ENCODE measurements around the gene KIFBP.

DNA sequence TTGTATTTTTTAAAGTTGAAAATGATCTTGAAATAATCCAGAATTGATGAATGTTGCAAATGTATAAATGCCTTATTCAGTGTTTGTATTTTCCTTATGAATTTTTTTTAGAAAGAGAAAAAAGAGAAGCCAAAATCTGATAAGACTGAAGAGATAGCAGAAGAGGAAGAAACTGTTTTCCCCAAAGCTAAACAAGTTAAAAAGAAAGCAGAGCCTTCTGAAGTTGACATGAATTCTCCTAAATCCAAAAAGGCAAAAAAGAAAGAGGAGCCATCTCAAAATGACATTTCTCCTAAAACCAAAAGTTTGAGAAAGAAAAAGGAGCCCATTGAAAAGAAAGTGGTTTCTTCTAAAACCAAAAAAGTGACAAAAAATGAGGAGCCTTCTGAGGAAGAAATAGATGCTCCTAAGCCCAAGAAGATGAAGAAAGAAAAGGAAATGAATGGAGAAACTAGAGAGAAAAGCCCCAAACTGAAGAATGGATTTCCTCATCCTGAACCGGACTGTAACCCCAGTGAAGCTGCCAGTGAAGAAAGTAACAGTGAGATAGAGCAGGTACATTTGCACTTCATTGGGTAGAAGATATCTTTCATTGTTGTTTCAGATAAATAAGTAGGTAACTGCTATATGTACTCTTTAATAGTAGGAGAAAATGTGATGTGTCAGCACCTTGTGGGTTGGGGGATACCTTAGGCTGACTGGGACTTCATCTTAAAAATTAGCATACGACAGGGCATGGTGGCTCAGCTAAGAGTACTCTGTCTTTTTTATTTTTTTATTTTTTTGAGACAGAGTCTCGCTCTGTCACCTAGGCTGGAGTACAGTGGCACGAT lies 28.7 kb upstream of the KIFBP start:
- TF ChIP-seq, protein P1, sequence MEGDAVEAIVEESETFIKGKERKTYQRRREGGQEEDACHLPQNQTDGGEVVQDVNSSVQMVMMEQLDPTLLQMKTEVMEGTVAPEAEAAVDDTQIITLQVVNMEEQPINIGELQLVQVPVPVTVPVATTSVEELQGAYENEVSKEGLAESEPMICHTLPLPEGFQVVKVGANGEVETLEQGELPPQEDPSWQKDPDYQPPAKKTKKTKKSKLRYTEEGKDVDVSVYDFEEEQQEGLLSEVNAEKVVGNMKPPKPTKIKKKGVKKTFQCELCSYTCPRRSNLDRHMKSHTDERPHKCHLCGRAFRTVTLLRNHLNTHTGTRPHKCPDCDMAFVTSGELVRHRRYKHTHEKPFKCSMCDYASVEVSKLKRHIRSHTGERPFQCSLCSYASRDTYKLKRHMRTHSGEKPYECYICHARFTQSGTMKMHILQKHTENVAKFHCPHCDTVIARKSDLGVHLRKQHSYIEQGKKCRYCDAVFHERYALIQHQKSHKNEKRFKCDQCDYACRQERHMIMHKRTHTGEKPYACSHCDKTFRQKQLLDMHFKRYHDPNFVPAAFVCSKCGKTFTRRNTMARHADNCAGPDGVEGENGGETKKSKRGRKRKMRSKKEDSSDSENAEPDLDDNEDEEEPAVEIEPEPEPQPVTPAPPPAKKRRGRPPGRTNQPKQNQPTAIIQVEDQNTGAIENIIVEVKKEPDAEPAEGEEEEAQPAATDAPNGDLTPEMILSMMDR (IDR thresholded peaks at IDR 0.05), result no peak
- TF ChIP-seq POLR2A (IDR thresholded peaks at IDR 0.05), result no peak
- no peak for TF ChIP-seq POLR2AphosphoS5 (IDR thresholded peaks at IDR 0.05)
- no peak for TF ChIP-seq EP300 (IDR thresholded peaks at IDR 0.05)

All from sigmoid colon (tissue), 4 donors.